SH-SY5Y (cell line): ENCODE data around the gene CBY2.

Source experiments
- GATA2 ChIP-seq: IDR thresholded peaks from 2 replicates; pipeline ENCODE4 v1.6.1; 2011; ENCODE audit warnings: mild to moderate bottlenecking, low read depth, low read length
- GATA3 ChIP-seq: IDR thresholded peaks from 2 replicates; pipeline ENCODE4 v1.6.1; 2011; ENCODE audit warnings: low read depth, mild to moderate bottlenecking, low read length, moderate library complexity

DNA sequence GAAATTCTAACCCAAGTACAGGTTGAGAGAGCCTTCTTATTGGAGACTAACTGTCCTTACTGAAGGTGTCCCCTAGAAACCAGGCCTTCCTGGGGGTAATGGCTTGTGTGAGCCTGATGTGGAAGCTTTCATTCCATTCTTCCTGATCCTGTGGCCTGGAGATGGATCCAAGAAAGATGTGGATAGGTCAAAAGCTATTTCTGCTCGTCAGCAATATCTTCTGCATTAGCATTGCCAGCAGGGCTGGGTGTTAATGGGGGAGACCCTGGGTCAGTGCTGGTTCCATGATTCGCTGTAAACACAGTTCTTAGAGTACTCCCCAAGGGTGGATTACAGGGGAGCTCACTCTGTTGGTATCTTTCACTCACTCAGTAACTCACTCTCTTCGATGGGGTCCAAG, 42.9 kb downstream of the CBY2 start:
- TF ChIP-seq GATA2 (no peak), GATA3 (no peak)
